Measurements from ENCODE around the gene MTUS2.

DNA sequence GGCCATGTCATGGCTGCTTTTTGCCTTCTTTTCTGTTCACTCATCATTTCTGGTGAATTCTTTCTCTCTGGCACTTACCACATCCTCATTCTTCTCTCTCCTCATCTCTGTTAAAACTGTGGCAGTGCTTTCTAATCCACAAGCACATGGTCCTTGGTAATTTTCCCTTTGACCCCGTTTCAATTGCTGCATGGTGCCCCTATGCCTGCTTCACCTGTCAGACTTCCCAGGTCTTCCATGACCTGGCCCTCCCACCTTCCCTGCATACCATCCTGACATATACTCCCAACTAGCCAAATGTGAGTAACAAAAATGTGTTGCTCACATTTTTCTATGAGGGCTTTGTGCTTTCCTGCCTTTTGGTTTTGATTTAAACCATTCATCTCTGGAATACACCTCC is 286.5 kb downstream of the MTUS2 start:
- no peak for TF ChIP-seq CTCF (IDR thresholded peaks at IDR 0.05; ENCODE audit: low read length)
- no peak for TF ChIP-seq EZH2 (optimal IDR thresholded peaks at IDR 0.05; ENCODE audit: low read depth, low read length)
- TF ChIP-seq EZH2phosphoT487 (IDR thresholded peaks at IDR 0.05; ENCODE audit: low read length), result no peak

Data from MM.1S (cell line).